WTC11 (cell line): Measurements from ENCODE around the gene MPPE1. TPM values are rescaled to one million over a fixed set of nuclear protein-coding genes. Genes with fewer than 3 reads are reported as not detected.

Source experiments
- ATAC-seq: fragments of 200-7000 bp; cut with Tn5 transposase; 2 replicates; pipeline ENCODE4 v1.10.0; 2021; ENCODE audit warnings: mild to moderate bottlenecking, moderate library complexity
- CTCF ChIA-PET: fragments of 300-600 bp; sonication (Branson Sonifier 250); formaldehyde crosslinking; loops from one replicate; lab custom pipeline; 2021; ENCODE audit warnings: antibody characterized with exemption; lab: Charles Lee
- POLR2A ChIA-PET: fragments of 350-600 bp; sonication (Branson Sonifier 250); formaldehyde crosslinking; loops from one replicate; lab custom pipeline; 2021; ENCODE audit warnings: antibody characterized with exemption; lab: Charles Lee
- DNase-seq: peaks from one replicate; pipeline ENCODE4 v3.0.0; 2021; ENCODE audit warnings: low spot score
- H3K27ac Mint-ChIP-seq: 2 replicates; pipeline ENCODE4 v1.8.0; 2021; ENCODE audit warnings: mixed read lengths
- H3K27me3 Mint-ChIP-seq: 2 replicates; pipeline ENCODE4 v1.8.0; 2021; ENCODE audit warnings: low read depth, mild to moderate bottlenecking, moderate library complexity, mixed read lengths
- H3K36me3 Mint-ChIP-seq: 2 replicates; pipeline ENCODE4 v1.8.0; 2021; ENCODE audit warnings: mixed read lengths
- H3K4me1 Mint-ChIP-seq: 2 replicates; pipeline ENCODE4 v1.8.0; 2022; ENCODE audit warnings: mixed read lengths
- H3K4me3 Mint-ChIP-seq: 2 replicates; pipeline ENCODE4 v1.8.0; 2021; ENCODE audit warnings: mild to moderate bottlenecking, moderate library complexity, mixed read lengths
- H3K9me3 Mint-ChIP-seq: 2 replicates; pipeline ENCODE4 v1.8.0; 2021; ENCODE audit warnings: mixed read lengths
- AR ChIP-seq: fragments of 250-450 bp; sonication (Bioruptor Pico); IDR thresholded peaks from 2 replicates; pipeline ENCODE4 v1.9.0; 2021; ENCODE audit warnings: mild to moderate bottlenecking
- CBFB ChIP-seq: sonication (generic); formaldehyde crosslinking; IDR thresholded peaks from 2 replicates; pipeline ENCODE4 v1.8.1; 2022; ENCODE audit warnings: mild to moderate bottlenecking, low read depth, missing genetic modification reagents
- CTCF ChIP-seq: fragments of 200-600 bp; IDR thresholded peaks from 2 replicates; pipeline ENCODE4 v1.8.0; 2022; ENCODE audit warnings: antibody characterized with exemption
- E2F1 ChIP-seq: sonication (generic); formaldehyde crosslinking; IDR thresholded peaks from 2 replicates; pipeline ENCODE4 v1.8.0; 2022; ENCODE audit warnings: mild to moderate bottlenecking, missing genetic modification reagents
- EMX1 ChIP-seq: fragments of 250-450 bp; sonication (Bioruptor Pico); IDR thresholded peaks from 2 replicates; pipeline ENCODE4 v1.8.0; 2021; ENCODE audit warnings: mild to moderate bottlenecking
- ESRRA ChIP-seq: sonication (generic); formaldehyde crosslinking; IDR thresholded peaks from 2 replicates; pipeline ENCODE4 v1.8.1; 2022; ENCODE audit warnings: mild to moderate bottlenecking, missing genetic modification reagents, borderline replicate concordance
- GTF2I ChIP-seq: fragments of 250-450 bp; sonication (Bioruptor Pico); conservative IDR thresholded peaks from 2 replicates; pipeline ENCODE4 v1.4.0; 2021; ENCODE audit warnings: mild to moderate bottlenecking
- KAT7 ChIP-seq: sonication (generic); formaldehyde crosslinking; IDR thresholded peaks from 2 replicates; pipeline ENCODE4 v1.8.1; 2023; ENCODE audit warnings: missing genetic modification reagents, mild to moderate bottlenecking, borderline replicate concordance
- MAX ChIP-seq: sonication (generic); formaldehyde crosslinking; IDR thresholded peaks from 2 replicates; pipeline ENCODE4 v1.8.0; 2022; ENCODE audit warnings: mild to moderate bottlenecking, missing genetic modification reagents
- NFYB ChIP-seq: sonication (generic); formaldehyde crosslinking; conservative IDR thresholded peaks from 2 replicates; pipeline ENCODE4 v1.8.0; 2022; ENCODE audit warnings: low read depth, missing genetic modification reagents
- NR2C2 ChIP-seq: sonication (generic); formaldehyde crosslinking; IDR thresholded peaks from 2 replicates; pipeline ENCODE4 v1.8.0; 2022; ENCODE audit warnings: mild to moderate bottlenecking, missing genetic modification reagents
- NR3C1 ChIP-seq: sonication (generic); formaldehyde crosslinking; conservative IDR thresholded peaks from 2 replicates; pipeline ENCODE4 v1.8.1; 2023; ENCODE audit warnings: low read depth, mild to moderate bottlenecking, missing genetic modification reagents
- USF1 ChIP-seq: sonication (generic); formaldehyde crosslinking; IDR thresholded peaks from 2 replicates; pipeline ENCODE4 v1.8.0; 2022; ENCODE audit warnings: mild to moderate bottlenecking, missing genetic modification reagents
- ZNF396 ChIP-seq: fragments of 250-450 bp; sonication (Bioruptor Pico); IDR thresholded peaks from 2 replicates; pipeline ENCODE4 v1.8.0; 2021; ENCODE audit warnings: mild to moderate bottlenecking, moderate library complexity, borderline replicate concordance
- total RNA-seq: library from RNA; stranded (reverse); gene quantifications from 3 replicates; pipeline ENCODE4 v1.2.3, GENCODE V29; 2021

MPPE1 gene
- total RNA-seq, 1 experiment from 2014 or later = 29.1 TPM

- Mint-ChIP-seq H3K9me3 (peaks cover 15% of the 10 kb centered on the region), H3K4me1 (peaks cover 16% of the 10 kb centered on the region), H3K36me3 (peaks cover 46% of the 10 kb centered on the region), H3K4me3 (no peak overlapping the region), H3K27ac (no peak overlapping the region), H3K27me3 (no peaks in the 10 kb centered on the region)
- CTCF ChIA-PET = interaction anchor here (0.6 to 1.5 kb wide), 4 partner anchors 58 to 218 kb away, joined by 3 to 6 read pairs (median 3); no protein-coding TSS in a partner anchor
- TF ChIP-seq AR (no peak), KAT7 (CRISPR knock-in tag) (no peak), ZNF396 (no peak), NR2C2 (CRISPR knock-in tag) (no peak), GTF2I (CRISPR knock-in tag) (no peak)
- POLR2A ChIA-PET = no interaction called here
- DNase-seq (no peak), ATAC-seq (peak; percentile 63)
Observed at GRCh38 chr18:11872479-11873136, 35.5 kb downstream of the MPPE1 start.

- ChIA-PET CTCF (interaction anchor here (0.5 to 1.6 kb wide), 2 partner anchors 132 to 138 kb away, joined by 3 to 4 read pairs; no protein-coding TSS in a partner anchor), POLR2A (no interaction called here)
- DNase-seq (no peak), ATAC-seq (no peak)
- Mint-ChIP-seq H3K4me3 (no peak overlapping the region), H3K9me3 (peaks cover 12% of the 10 kb centered on the region), H3K27me3 (no peaks in the 10 kb centered on the region), H3K36me3 (peaks cover 36% of the 10 kb centered on the region), H3K4me1 (peaks cover 8% of the 10 kb centered on the region), H3K27ac (no peak overlapping the region)
- TF ChIP-seq ESRRA (CRISPR knock-in tag) = no peak
- TF ChIP-seq NFYB = no peak
- TF ChIP-seq USF1 (CRISPR knock-in tag) = no peak
- no peak for TF ChIP-seq EMX1
- TF ChIP-seq MAX = no peak
Observed at GRCh38 chr18:11871501-11871900, 36.6 kb downstream of the MPPE1 start.

- H3K36me3 Mint-ChIP-seq = peaks cover 12% of the 10 kb centered on the region
- no peak for DNase-seq
- no peaks in the 10 kb centered on the region for H3K27me3 Mint-ChIP-seq
- TF ChIP-seq CTCF (no peak), NR3C1 (no peak), CBFB (no peak), E2F1 (CRISPR knock-in tag) (no peak), NFYB (no peak)
- TF ChIP-seq, all 79 proteins: peak for 0
- no peaks in the 10 kb centered on the region for H3K9me3 Mint-ChIP-seq
- peaks cover 8% of the 10 kb centered on the region for H3K4me1 Mint-ChIP-seq
- CTCF ChIA-PET = interaction anchor here (0.9 to 1.8 kb wide), 5 partner anchors 8 to 171 kb away, joined by 3 to 7 read pairs (median 4); no protein-coding TSS in a partner anchor
- peak overlapping the region; percentile 74 for H3K27ac Mint-ChIP-seq
- H3K4me3 Mint-ChIP-seq = no peak overlapping the region
- ATAC-seq = no peak
- POLR2A ChIA-PET = interaction anchor here (0.6 to 1.0 kb wide), 2 partner anchors 10 to 167 kb away, joined by 3 to 4 read pairs; no protein-coding TSS in a partner anchor
Observed at GRCh38 chr18:11868230-11868629, 39.9 kb downstream of the MPPE1 start.
